ENCODE data around the gene KIF11. TPM values are rescaled to one million over a fixed set of nuclear protein-coding genes. Genes with fewer than 3 reads are reported as not detected.

The KIF11 gene
- total and polyA plus RNA-seq, 9 of the 15 experiments (the other 6 are each of a cell fraction or from before 2014, with no cell fraction given) = 11.3 to 54.4 (median 29.2) TPM

- TF ChIP-seq, protein P1, sequence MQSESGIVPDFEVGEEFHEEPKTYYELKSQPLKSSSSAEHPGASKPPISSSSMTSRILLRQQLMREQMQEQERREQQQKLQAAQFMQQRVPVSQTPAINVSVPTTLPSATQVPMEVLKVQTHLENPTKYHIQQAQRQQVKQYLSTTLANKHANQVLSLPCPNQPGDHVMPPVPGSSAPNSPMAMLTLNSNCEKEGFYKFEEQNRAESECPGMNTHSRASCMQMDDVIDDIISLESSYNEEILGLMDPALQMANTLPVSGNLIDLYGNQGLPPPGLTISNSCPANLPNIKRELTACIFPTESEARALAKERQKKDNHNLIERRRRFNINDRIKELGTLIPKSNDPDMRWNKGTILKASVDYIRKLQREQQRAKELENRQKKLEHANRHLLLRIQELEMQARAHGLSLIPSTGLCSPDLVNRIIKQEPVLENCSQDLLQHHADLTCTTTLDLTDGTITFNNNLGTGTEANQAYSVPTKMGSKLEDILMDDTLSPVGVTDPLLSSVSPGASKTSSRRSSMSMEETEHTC (IDR thresholded peaks at IDR 0.05) = no peak
- TF ChIP-seq ZBTB1 (CRISPR knock-in tag; IDR thresholded peaks at IDR 0.05; ENCODE audit: borderline replicate concordance, low read depth) (0 out of 2 replicates have a peak, but pooled peaks have one; percentile 28), E2F3 (CRISPR knock-in tag; IDR thresholded peaks at IDR 0.05) (peak; percentile 55; the same call in 1 of the 2 replicates), EGR1 (conservative IDR thresholded peaks at IDR 0.05) (no peak; the same call in 1 of the 2 replicates), TBP (optimal IDR thresholded peaks at IDR 0.05; ENCODE audit: low read depth, low read length) (peak; percentile 90), C11orf30 (IDR thresholded peaks at IDR 0.05; ENCODE audit: low read depth) (0 out of 2 replicates have a peak, but pooled peaks have one; percentile 16), NFXL1 (CRISPR knock-in tag; IDR thresholded peaks at IDR 0.05) (no peak), FOXA1 (IDR thresholded peaks at IDR 0.05; ENCODE audit: borderline replicate concordance) (no peak), NCOA4 (IDR thresholded peaks at IDR 0.05; ENCODE audit: partially characterized antibody) (no peak), HLTF (IDR thresholded peaks at IDR 0.05) (no peak), PHF8 (IDR thresholded peaks at IDR 0.05; ENCODE audit: borderline replicate concordance, low read length) (peak; percentile 66; the same call in 1 of the 2 replicates), DDX20 (tag; IDR thresholded peaks at IDR 0.05; ENCODE audit: low read depth) (no peak), SP1 (CRISPR knock-in tag; IDR thresholded peaks at IDR 0.05) (peak; percentile 80), KDM5B (IDR thresholded peaks at IDR 0.05; ENCODE audit: insufficient replicate concordance, low read depth, low read length) (peak; percentile 86), FUS (optimal IDR thresholded peaks at IDR 0.05; ENCODE audit: low read depth, low read length) (no peak), NELFE (IDR thresholded peaks at IDR 0.05; ENCODE audit: insufficient read depth, insufficient read length) (no peak), MCM2 (IDR thresholded peaks at IDR 0.05; ENCODE audit: low read depth) (no peak)
- TF ChIP-seq, protein P2, sequence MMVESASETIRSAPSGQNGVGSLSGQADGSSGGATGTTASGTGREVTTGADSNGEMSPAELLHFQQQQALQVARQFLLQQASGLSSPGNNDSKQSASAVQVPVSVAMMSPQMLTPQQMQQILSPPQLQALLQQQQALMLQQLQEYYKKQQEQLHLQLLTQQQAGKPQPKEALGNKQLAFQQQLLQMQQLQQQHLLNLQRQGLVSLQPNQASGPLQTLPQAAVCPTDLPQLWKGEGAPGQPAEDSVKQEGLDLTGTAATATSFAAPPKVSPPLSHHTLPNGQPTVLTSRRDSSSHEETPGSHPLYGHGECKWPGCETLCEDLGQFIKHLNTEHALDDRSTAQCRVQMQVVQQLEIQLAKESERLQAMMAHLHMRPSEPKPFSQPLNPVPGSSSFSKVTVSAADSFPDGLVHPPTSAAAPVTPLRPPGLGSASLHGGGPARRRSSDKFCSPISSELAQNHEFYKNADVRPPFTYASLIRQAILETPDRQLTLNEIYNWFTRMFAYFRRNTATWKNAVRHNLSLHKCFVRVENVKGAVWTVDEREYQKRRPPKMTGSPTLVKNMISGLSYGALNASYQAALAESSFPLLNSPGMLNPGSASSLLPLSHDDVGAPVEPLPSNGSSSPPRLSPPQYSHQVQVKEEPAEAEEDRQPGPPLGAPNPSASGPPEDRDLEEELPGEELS (CRISPR knock-in tag; IDR thresholded peaks at IDR 0.05; ENCODE audit: borderline replicate concordance) = no peak; the same call in 1 of the 2 replicates
- TF ChIP-seq, protein P3, sequence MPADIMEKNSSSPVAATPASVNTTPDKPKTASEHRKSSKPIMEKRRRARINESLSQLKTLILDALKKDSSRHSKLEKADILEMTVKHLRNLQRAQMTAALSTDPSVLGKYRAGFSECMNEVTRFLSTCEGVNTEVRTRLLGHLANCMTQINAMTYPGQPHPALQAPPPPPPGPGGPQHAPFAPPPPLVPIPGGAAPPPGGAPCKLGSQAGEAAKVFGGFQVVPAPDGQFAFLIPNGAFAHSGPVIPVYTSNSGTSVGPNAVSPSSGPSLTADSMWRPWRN (IDR thresholded peaks at IDR 0.05; ENCODE audit: low read depth) = no peak
- TF ChIP-seq, protein P4, sequence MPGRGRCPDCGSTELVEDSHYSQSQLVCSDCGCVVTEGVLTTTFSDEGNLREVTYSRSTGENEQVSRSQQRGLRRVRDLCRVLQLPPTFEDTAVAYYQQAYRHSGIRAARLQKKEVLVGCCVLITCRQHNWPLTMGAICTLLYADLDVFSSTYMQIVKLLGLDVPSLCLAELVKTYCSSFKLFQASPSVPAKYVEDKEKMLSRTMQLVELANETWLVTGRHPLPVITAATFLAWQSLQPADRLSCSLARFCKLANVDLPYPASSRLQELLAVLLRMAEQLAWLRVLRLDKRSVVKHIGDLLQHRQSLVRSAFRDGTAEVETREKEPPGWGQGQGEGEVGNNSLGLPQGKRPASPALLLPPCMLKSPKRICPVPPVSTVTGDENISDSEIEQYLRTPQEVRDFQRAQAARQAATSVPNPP (IDR thresholded peaks at IDR 0.05; ENCODE audit: borderline replicate concordance, insufficient read depth, insufficient read length) = no peak
- TF ChIP-seq, protein P5, sequence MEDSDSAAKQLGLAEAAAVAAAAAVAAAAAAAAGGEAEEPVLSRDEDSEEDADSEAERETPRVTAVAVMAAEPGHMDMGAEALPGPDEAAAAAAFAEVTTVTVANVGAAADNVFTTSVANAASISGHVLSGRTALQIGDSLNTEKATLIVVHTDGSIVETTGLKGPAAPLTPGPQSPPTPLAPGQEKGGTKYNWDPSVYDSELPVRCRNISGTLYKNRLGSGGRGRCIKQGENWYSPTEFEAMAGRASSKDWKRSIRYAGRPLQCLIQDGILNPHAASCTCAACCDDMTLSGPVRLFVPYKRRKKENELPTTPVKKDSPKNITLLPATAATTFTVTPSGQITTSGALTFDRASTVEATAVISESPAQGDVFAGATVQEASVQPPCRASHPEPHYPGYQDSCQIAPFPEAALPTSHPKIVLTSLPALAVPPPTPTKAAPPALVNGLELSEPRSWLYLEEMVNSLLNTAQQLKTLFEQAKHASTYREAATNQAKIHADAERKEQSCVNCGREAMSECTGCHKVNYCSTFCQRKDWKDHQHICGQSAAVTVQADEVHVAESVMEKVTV (CRISPR knock-in tag; IDR thresholded peaks at IDR 0.05) = no peak
Observed at GRCh38 chr10:92592761-92593618, at the start of gene KIF11 (continued).

Data from K562 (cell line).